ENCODE measurements around the gene PRKCA.

PRKCA gene

GRCh38 chr17:66412857-66413558 lies 110.6 kb downstream of the PRKCA start:
- DNase-seq (ENCODE audit: low read depth in 4 of 4, low spot score in 1 of 4) = no peak

- DNase-seq (ENCODE audit: low read depth in 4 of 4, low spot score in 1 of 4) = no peak
Observed at GRCh38 chr17:66413559-66414520, 111.4 kb downstream of the PRKCA start.

GRCh38 chr17:66414561-66415175 lies 112.3 kb downstream of the PRKCA start:
- DNase-seq (ENCODE audit: low read depth in 4 of 4, low spot score in 1 of 4) = no peak

- no peak for DNase-seq (ENCODE audit: low read depth in 4 of 4, low spot score in 1 of 4)
Observed at GRCh38 chr17:66415366-66416206, 113.2 kb downstream of the PRKCA start.

GRCh38 chr17:66416207-66416940 lies 114.0 kb downstream of the PRKCA start:
- no peak for DNase-seq (ENCODE audit: low read depth in 4 of 4, low spot score in 1 of 4)

- no peak for DNase-seq (ENCODE audit: low read depth in 4 of 4, low spot score in 1 of 4)
Observed at GRCh38 chr17:66417300-66417719, 114.9 kb downstream of the PRKCA start.

- no peak for DNase-seq (ENCODE audit: low read depth in 4 of 4, low spot score in 1 of 4)
Observed at GRCh38 chr17:66420961-66421371, 118.6 kb downstream of the PRKCA start.

- no peak for DNase-seq (ENCODE audit: low read depth in 4 of 4, low spot score in 1 of 4)
Observed at GRCh38 chr17:66422186-66422585, 119.8 kb downstream of the PRKCA start.

GRCh38 chr17:66423056-66423955 lies 120.9 kb downstream of the PRKCA start:
- no peak for DNase-seq (ENCODE audit: low read depth in 4 of 4, low spot score in 1 of 4)

- no peak for DNase-seq (ENCODE audit: low read depth in 4 of 4, low spot score in 1 of 4)
Observed at GRCh38 chr17:66425756-66426396, 123.5 kb downstream of the PRKCA start.

GRCh38 chr17:66426397-66427033 lies 124.1 kb downstream of the PRKCA start:
- peak in 2 of 4 experiments; percentile 14 to 15 for DNase-seq (ENCODE audit: low read depth in 4 of 4, low spot score in 1 of 4)

GRCh38 chr17:66427134-66427533 lies 124.7 kb downstream of the PRKCA start:
- no peak for DNase-seq (ENCODE audit: low read depth in 4 of 4, low spot score in 1 of 4)

- DNase-seq (ENCODE audit: low read depth in 4 of 4, low spot score in 1 of 4) = no peak
Observed at GRCh38 chr17:66429680-66430079, 127.3 kb downstream of the PRKCA start.

GRCh38 chr17:66430846-66431795 lies 128.7 kb downstream of the PRKCA start:
- no peak for DNase-seq (ENCODE audit: low read depth in 4 of 4, low spot score in 1 of 4)

GRCh38 chr17:66431910-66432309 lies 129.5 kb downstream of the PRKCA start:
- no peak for DNase-seq (ENCODE audit: low read depth in 4 of 4, low spot score in 1 of 4)

- DNase-seq (ENCODE audit: low read depth in 4 of 4, low spot score in 1 of 4) = no peak
Observed at GRCh38 chr17:66432411-66432957, 130.1 kb downstream of the PRKCA start.

Data from stimulated activated CD4-positive, alpha-beta T cell treated with anti-CD3 and anti-CD28 coated beads, Interleukin-1b, Interleukin-23, amount 100 ng/mL, for 24 hours (primary cell).